ENCODE data around the gene IRS2. TPM values are rescaled to one million over a fixed set of nuclear protein-coding genes. Genes with fewer than 3 reads are reported as not detected.

Gene IRS2
- total RNA-seq, 5 donors from 2014 or later (not counting 1 experiment from before 2014, with no cell fraction given) = 22.1 to 95.7 (median 25.7) TPM

DNA sequence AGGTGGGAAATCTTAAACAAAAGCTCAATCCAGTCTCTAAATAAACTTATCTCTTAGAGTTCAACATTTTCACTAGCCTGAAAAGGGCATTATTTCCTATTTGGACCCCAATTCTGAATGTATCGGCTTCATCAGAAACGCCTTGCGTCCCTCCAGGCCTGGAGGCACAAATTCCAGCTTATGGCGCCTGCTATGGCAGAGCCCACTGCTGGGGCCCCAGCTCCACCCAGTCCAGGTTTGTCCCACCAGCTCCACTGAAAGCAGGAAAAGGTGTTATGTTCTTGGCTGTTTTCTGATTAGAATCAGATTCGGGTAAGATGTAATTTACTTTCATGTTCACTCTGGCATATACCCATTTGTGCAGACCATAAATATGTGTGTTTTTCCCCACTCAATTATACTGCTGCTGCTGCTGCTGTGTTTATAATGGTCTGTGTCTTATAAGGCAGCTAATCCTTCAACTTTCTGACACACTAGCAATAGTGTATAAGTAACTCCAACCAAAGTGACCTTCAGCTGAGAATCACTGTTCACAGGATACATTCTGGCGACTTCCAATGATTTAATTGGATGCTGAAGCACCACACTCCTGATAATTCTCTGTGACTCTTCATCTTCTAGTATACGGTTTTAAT lies 6.4 kb downstream of the IRS2 start:
- CTCF ChIA-PET = interaction anchor here in 1 of 2 donors (1.0 to 2.2 kb wide), 3 partner anchors 10 to 12 kb away, joined by 3 to 8 read pairs (median 4); no protein-coding TSS in a partner anchor
- WGBS (ENCODE audit: insufficient coverage) = 86% methylated on average over 5 of the region's 7 CpGs
- H3K27me3 ChIP-seq (replicated peaks in 1 of 2; ENCODE audit: control insufficient read depth in 2 of 2, extremely low read depth in 1 of 2, insufficient read depth in 2 of 2, low read length in 1 of 2) = peaks cover 0 to 1% of the 10 kb centered on the region in 2 experiments
- Mint-ChIP-seq H3K4me1 (peaks cover 54 to 59% (median 55%) of the 10 kb centered on the region in 3 donors), H3K4me3 (peak overlapping the region; percentile 55 to 63 (median 62)), H3K27ac (peak overlapping the region in 1 of 2 donors; percentile 60), H3K27me3 (no peaks in the 10 kb centered on the region), H3K9me3 (no peaks in the 10 kb centered on the region), H3K36me3 (peaks cover 7% of the 10 kb centered on the region)
- no peak overlapping the region for H3K27ac ChIP-seq (ENCODE audit: low read length)
- no peak for ATAC-seq (replicated peaks in 1 of 4)
- H3K9me3 ChIP-seq = no peaks in the 10 kb centered on the region
- H3K36me3 ChIP-seq (ENCODE audit: control insufficient read depth in 2 of 2, extremely low read depth in 1 of 2, insufficient read depth in 1 of 2, low read length in 1 of 2) = no peaks in the 10 kb centered on the region
- peaks cover 32 to 41% of the 10 kb centered on the region in 2 experiments for H3K4me1 ChIP-seq (ENCODE audit: control insufficient read depth in 1 of 2, extremely low read depth in 1 of 2, insufficient read depth in 2 of 2, low read length in 2 of 2)
- H3K4me3 ChIP-seq (ENCODE audit: control insufficient read depth in 1 of 2, extremely low read depth in 1 of 2, low read length in 1 of 2) = no peak overlapping the region
- no peak for DNase-seq
- POLR2A ChIA-PET = interaction anchor here (0.5 to 1.1 kb wide), 5 partner anchors 10 to 97 kb away, joined by 3 to 6 read pairs (median 3); no protein-coding TSS in a partner anchor

DNA sequence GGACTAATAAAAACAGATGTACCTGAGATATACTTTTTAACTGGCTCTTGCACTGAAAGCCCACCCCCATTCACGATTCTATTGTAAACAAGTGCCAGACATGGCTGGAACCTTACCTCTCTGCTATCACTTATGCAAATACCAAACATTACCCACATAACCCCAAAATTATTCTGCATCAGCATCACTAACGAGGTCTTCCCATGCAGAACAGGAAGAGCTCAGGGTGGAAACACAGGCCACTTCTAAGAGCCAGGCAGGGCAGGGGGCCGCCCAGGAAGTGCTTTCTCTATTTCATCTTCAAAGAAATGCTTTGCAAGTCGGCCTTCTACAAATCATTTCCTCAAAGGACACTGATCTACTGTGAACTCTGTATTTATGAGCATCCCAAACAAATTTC lies 7.3 kb downstream of the IRS2 start:
- Mint-ChIP-seq H3K4me3 (peak overlapping the region; percentile 55 to 63 (median 62)), H3K9me3 (no peaks in the 10 kb centered on the region), H3K27me3 (no peaks in the 10 kb centered on the region), H3K4me1 (peaks cover 57 to 60% (median 59%) of the 10 kb centered on the region in 3 donors), H3K27ac (peak overlapping the region; percentile 60 to 74), H3K36me3 (peaks cover 10% of the 10 kb centered on the region)
- peak overlapping the region; percentile 20 for H3K27ac ChIP-seq (ENCODE audit: low read length)
- peaks cover 32 to 37% of the 10 kb centered on the region in 2 experiments for H3K4me1 ChIP-seq (ENCODE audit: control insufficient read depth in 1 of 2, extremely low read depth in 1 of 2, insufficient read depth in 2 of 2, low read length in 2 of 2)
- ChIA-PET CTCF (interaction anchor here in 1 of 2 donors (1.6 to 2.2 kb wide), 2 partner anchors 11 to 13 kb away, joined by 3 to 8 read pairs; no protein-coding TSS in a partner anchor), POLR2A (interaction anchor here (0.6 to 1.0 kb wide), 3 partner anchors 10 to 77 kb away, joined by 3 to 4 read pairs (median 4); no protein-coding TSS in a partner anchor)
- no peaks in the 10 kb centered on the region for H3K36me3 ChIP-seq (ENCODE audit: control insufficient read depth in 2 of 2, extremely low read depth in 1 of 2, insufficient read depth in 1 of 2, low read length in 1 of 2)
- H3K4me3 ChIP-seq (ENCODE audit: control insufficient read depth in 1 of 2, extremely low read depth in 1 of 2, low read length in 1 of 2) = no peak overlapping the region
- no peaks in the 10 kb centered on the region for H3K27me3 ChIP-seq (replicated peaks in 1 of 2; ENCODE audit: control insufficient read depth in 2 of 2, extremely low read depth in 1 of 2, insufficient read depth in 2 of 2, low read length in 1 of 2)
- H3K9me3 ChIP-seq = no peaks in the 10 kb centered on the region
- peak; percentile 81 to 95 (median 89) for ATAC-seq (replicated peaks in 1 of 4)
- WGBS (ENCODE audit: insufficient coverage) = 5% methylated on average over 2 of the region's 4 CpGs
- DNase-seq = peak in 33 of 35 experiments; percentile 41 to 80 (median 65)

DNA sequence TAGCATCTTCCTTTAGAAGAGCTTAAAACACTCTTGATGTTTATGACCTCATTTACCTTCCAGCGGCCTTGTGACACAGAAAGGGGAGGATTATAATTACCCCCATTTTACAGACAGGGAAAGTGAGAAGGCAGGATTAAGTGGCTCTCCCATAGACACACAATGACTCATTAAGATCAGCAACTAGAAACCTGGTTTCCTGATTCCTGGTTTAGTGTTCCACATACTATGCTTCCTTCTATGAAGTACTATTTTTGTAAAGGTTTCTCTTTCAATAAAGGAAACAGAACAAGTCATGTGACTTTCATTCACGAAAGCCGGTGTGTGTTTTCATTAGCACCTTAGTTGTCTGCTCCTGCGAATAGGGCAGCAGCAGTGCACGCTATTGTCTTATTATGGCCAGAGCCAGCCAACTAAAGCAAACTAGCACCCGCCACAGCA lies 8.3 kb downstream of the IRS2 start:
- peak in 1 of 35 experiments; percentile 28 for DNase-seq
- Histone ChIP-seq H3K4me1 (ENCODE audit: control insufficient read depth in 1 of 2, extremely low read depth in 1 of 2, insufficient read depth in 2 of 2, low read length in 2 of 2) (peaks cover 32 to 35% of the 10 kb centered on the region in 2 experiments), H3K27ac (ENCODE audit: low read length) (no peak overlapping the region), H3K4me3 (ENCODE audit: control insufficient read depth in 1 of 2, extremely low read depth in 1 of 2, low read length in 1 of 2) (no peak overlapping the region), H3K27me3 (replicated peaks in 1 of 2; ENCODE audit: control insufficient read depth in 2 of 2, extremely low read depth in 1 of 2, insufficient read depth in 2 of 2, low read length in 1 of 2) (no peaks in the 10 kb centered on the region), H3K36me3 (ENCODE audit: control insufficient read depth in 2 of 2, extremely low read depth in 1 of 2, insufficient read depth in 1 of 2, low read length in 1 of 2) (no peaks in the 10 kb centered on the region), H3K9me3 (no peaks in the 10 kb centered on the region)
- CTCF ChIA-PET = no interaction called here
- peaks cover 64 to 68% (median 68%) of the 10 kb centered on the region in 3 donors for H3K4me1 Mint-ChIP-seq
- no peaks in the 10 kb centered on the region for H3K27me3 Mint-ChIP-seq
- peak overlapping the region; percentile 35 to 57 for H3K27ac Mint-ChIP-seq
- no peak for ATAC-seq (replicated peaks in 1 of 4)
- no peaks in the 10 kb centered on the region for H3K9me3 Mint-ChIP-seq
- POLR2A ChIA-PET = no interaction called here
- peak overlapping the region; percentile 41 to 63 (median 55) for H3K4me3 Mint-ChIP-seq
- WGBS (ENCODE audit: insufficient coverage) = 50% methylated on average over 4 of the region's 6 CpGs
- H3K36me3 Mint-ChIP-seq = peaks cover 18% of the 10 kb centered on the region

DNA sequence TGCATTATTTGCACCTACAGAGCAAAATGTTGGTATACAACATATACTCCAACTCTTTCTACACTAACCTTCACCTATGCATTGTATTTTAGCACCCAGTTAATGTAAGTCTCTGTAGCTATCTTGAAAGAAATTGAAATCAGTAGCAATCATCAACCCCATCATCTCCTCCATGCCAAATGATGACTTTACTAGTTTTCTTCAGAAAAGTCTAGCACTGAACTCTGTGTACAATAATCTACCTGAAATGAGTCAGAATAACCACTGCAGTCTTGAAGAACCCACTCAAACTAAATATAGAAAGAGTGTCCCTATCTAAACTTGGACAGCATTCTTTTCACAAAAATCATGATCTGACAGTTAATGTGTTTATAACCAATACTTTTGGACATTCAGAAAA lies 9.8 kb downstream of the IRS2 start:
- Histone ChIP-seq H3K4me1 (ENCODE audit: control insufficient read depth in 1 of 2, extremely low read depth in 1 of 2, insufficient read depth in 2 of 2, low read length in 2 of 2) (peaks cover 31 to 32% of the 10 kb centered on the region in 2 experiments), H3K36me3 (ENCODE audit: control insufficient read depth in 2 of 2, extremely low read depth in 1 of 2, insufficient read depth in 1 of 2, low read length in 1 of 2) (peaks cover 0 to 3% of the 10 kb centered on the region in 2 donors), H3K27ac (ENCODE audit: low read length) (no peak overlapping the region), H3K9me3 (no peaks in the 10 kb centered on the region), H3K4me3 (ENCODE audit: control insufficient read depth in 1 of 2, extremely low read depth in 1 of 2, low read length in 1 of 2) (no peak overlapping the region), H3K27me3 (replicated peaks in 1 of 2; ENCODE audit: control insufficient read depth in 2 of 2, extremely low read depth in 1 of 2, insufficient read depth in 2 of 2, low read length in 1 of 2) (no peaks in the 10 kb centered on the region)
- no peak for ATAC-seq (replicated peaks in 1 of 4)
- no peak overlapping the region for H3K4me3 Mint-ChIP-seq
- no peak overlapping the region for H3K27ac Mint-ChIP-seq
- H3K36me3 Mint-ChIP-seq = peaks cover 22% of the 10 kb centered on the region
- no peaks in the 10 kb centered on the region for H3K27me3 Mint-ChIP-seq
- ChIA-PET CTCF (no interaction called here), POLR2A (interaction anchor here in 1 of 2 donors (0.9 kb wide), 1 partner anchor 11 kb away, joined by 3 read pairs; no protein-coding TSS in a partner anchor)
- peaks cover 63 to 67% (median 65%) of the 10 kb centered on the region in 3 donors for H3K4me1 Mint-ChIP-seq
- H3K9me3 Mint-ChIP-seq = no peaks in the 10 kb centered on the region
- DNase-seq = no peak

DNA sequence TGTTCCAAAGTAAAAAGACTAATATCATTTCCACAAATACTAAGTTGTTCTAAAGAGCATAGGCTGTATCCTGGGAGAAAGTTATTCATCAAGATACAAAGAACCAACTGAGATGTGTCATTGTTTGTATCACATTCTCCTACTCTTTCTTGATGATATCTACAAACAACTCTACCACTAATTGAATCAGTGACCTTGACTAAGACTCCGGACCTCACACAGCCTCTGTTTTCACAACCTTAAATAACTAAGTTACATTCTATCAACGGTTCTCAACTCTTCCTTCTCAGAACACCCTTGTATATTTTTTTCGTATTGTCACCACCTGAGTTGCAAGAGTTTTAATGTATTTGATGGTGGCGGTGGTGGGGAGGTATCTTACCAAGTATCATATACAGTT lies 12.6 kb downstream of the IRS2 start:
- H3K9me3 ChIP-seq = no peaks in the 10 kb centered on the region
- ChIA-PET CTCF (no interaction called here), POLR2A (no interaction called here)
- no peak for DNase-seq
- no peak overlapping the region for H3K4me3 ChIP-seq (ENCODE audit: control insufficient read depth in 1 of 2, extremely low read depth in 1 of 2, low read length in 1 of 2)
- H3K36me3 Mint-ChIP-seq = peaks cover 39% of the 10 kb centered on the region
- no peaks in the 10 kb centered on the region for H3K27me3 ChIP-seq (replicated peaks in 1 of 2; ENCODE audit: control insufficient read depth in 2 of 2, extremely low read depth in 1 of 2, insufficient read depth in 2 of 2, low read length in 1 of 2)
- H3K9me3 Mint-ChIP-seq = no peaks in the 10 kb centered on the region
- H3K36me3 ChIP-seq (ENCODE audit: control insufficient read depth in 2 of 2, extremely low read depth in 1 of 2, insufficient read depth in 1 of 2, low read length in 1 of 2) = peaks cover 0 to 3% of the 10 kb centered on the region in 2 donors
- peaks cover 9 to 15% of the 10 kb centered on the region in 2 experiments for H3K4me1 ChIP-seq (ENCODE audit: control insufficient read depth in 1 of 2, extremely low read depth in 1 of 2, insufficient read depth in 2 of 2, low read length in 2 of 2)
- H3K4me1 Mint-ChIP-seq = peaks cover 54 to 55% (median 55%) of the 10 kb centered on the region in 3 donors
- 60% methylated on average over 1 of the region's 4 CpGs for WGBS (ENCODE audit: insufficient coverage)
- H3K27ac Mint-ChIP-seq = no peak overlapping the region
- H3K4me3 Mint-ChIP-seq = no peak overlapping the region
- no peak for ATAC-seq (replicated peaks in 1 of 4)
- no peak overlapping the region for H3K27ac ChIP-seq (ENCODE audit: low read length)
- no peaks in the 10 kb centered on the region for H3K27me3 Mint-ChIP-seq

DNA sequence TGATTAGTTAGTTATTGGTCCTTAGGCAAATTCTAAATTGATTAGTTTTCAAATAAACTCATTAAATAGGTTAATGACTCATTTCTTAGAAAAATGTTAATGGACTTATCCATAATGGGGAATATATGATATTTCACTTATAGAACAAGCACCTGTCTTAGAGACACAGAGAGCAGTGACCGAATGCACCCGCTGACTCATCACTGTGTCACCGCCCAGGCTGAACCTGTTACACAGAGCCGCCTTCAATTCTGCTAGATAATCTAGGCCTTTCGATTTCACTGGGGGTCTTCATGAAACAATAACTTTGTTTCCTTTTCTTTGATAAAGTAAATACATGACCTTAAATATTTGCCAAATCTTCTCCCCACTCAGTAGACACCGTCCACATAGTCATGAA lies 13.1 kb downstream of the IRS2 start:
- no peaks in the 10 kb centered on the region for H3K9me3 ChIP-seq
- Mint-ChIP-seq H3K27me3 (no peaks in the 10 kb centered on the region), H3K9me3 (no peaks in the 10 kb centered on the region), H3K4me3 (no peak overlapping the region), H3K36me3 (peaks cover 39% of the 10 kb centered on the region), H3K27ac (no peak overlapping the region), H3K4me1 (peaks cover 50 to 55% (median 53%) of the 10 kb centered on the region in 3 donors)
- no peak for DNase-seq
- no peak for ATAC-seq (replicated peaks in 1 of 4)
- no peak overlapping the region for H3K4me3 ChIP-seq (ENCODE audit: control insufficient read depth in 1 of 2, extremely low read depth in 1 of 2, low read length in 1 of 2)
- POLR2A ChIA-PET = no interaction called here
- no peaks in the 10 kb centered on the region for H3K27me3 ChIP-seq (replicated peaks in 1 of 2; ENCODE audit: control insufficient read depth in 2 of 2, extremely low read depth in 1 of 2, insufficient read depth in 2 of 2, low read length in 1 of 2)
- H3K4me1 ChIP-seq (ENCODE audit: control insufficient read depth in 1 of 2, extremely low read depth in 1 of 2, insufficient read depth in 2 of 2, low read length in 2 of 2) = peaks cover 7 to 10% of the 10 kb centered on the region in 2 experiments
- CTCF ChIA-PET = no interaction called here
- 90% methylated on average over 2 of the region's 6 CpGs for WGBS (ENCODE audit: insufficient coverage)
- H3K27ac ChIP-seq (ENCODE audit: low read length) = no peak overlapping the region
- H3K36me3 ChIP-seq (ENCODE audit: control insufficient read depth in 2 of 2, extremely low read depth in 1 of 2, insufficient read depth in 1 of 2, low read length in 1 of 2) = peaks cover 0 to 3% of the 10 kb centered on the region in 2 donors

Measured in T-cell (primary cell).